Measurements from ENCODE around the gene PDE3B.

The PDE3B gene

DNA sequence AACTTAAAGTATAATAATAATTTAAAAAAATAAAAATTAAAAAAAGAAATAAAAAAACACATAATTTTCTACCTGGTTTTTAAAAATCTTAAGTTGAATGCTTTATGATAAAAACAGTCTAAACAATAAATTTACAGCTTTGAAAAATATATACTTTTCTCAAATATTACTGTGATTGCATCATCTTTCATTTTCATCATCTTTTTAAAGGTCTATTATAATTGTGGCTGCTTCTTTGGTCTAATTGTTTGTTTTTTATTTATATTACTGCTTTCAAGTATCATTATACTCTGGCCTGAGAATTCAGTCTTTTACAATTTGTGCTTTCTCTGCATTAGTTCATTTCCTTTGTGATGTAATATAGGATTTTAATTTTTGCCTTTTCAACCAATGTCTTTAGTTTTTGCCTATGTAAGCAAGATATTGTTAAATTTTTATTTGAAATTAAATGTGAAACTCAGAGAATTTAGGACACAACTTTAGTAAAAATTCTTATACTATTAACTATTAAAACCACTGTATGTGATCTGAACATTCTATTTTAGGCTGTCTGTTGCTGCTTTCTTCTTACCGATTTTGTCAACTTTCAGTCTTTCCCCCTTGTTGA is 241.2 kb downstream of the PDE3B start:
- Histone ChIP-seq H3K4ac (ENCODE audit: low read depth, low read length) (no peak overlapping the region), H2BK120ac (ENCODE audit: insufficient read depth, low read length, poor library complexity) (no peak overlapping the region), H3K4me2 (ENCODE audit: low read length) (no peak overlapping the region), H2BK12ac (ENCODE audit: low read length) (no peak overlapping the region), H3K23ac (ENCODE audit: low read length) (no peak overlapping the region), H4K8ac (ENCODE audit: low read depth, low read length) (no peak overlapping the region), H3K9ac (ENCODE audit: low read length) (no peak overlapping the region), H3K27ac (ENCODE audit: low read depth, low read length) (no peak overlapping the region), H4K91ac (ENCODE audit: low read depth, low read length) (no peak overlapping the region), H2AFZ (ENCODE audit: insufficient read depth, low read length, poor library complexity) (no peak overlapping the region), H3K79me1 (ENCODE audit: low read length) (no peaks in the 10 kb centered on the region), H4K12ac (ENCODE audit: low read depth, low read length) (no peak overlapping the region), H2BK5ac (ENCODE audit: low read depth, low read length, poor library complexity) (no peak overlapping the region), H3K4me3 (ENCODE audit: low read depth, low read length) (no peak overlapping the region), H3K14ac (ENCODE audit: low read length) (no peak overlapping the region), H3K9me3 (ENCODE audit: insufficient read depth, low read depth, low read length) (no peaks in the 10 kb centered on the region), H3K27me3 (ENCODE audit: insufficient read depth, low read length) (no peaks in the 10 kb centered on the region), H2AK5ac (ENCODE audit: low read length) (no peak overlapping the region), H3K4me1 (ENCODE audit: control insufficient read depth in 1 of 2, insufficient read depth in 2 of 2, low read length in 2 of 2) (no peaks in the 10 kb centered on the region), H3K79me2 (ENCODE audit: control insufficient read depth, insufficient read depth, low read length, poor library complexity) (no peaks in the 10 kb centered on the region), H3K36me3 (ENCODE audit: control insufficient read depth in 1 of 2, insufficient read depth in 2 of 2, low read length in 2 of 2) (no peaks in the 10 kb centered on the region), H3K18ac (ENCODE audit: low read length) (no peak overlapping the region)
- no peak for DNase-seq
- WGBS (ENCODE audit: extremely low coverage, insufficient coverage, insufficient read length): no CpG with 5 or more reads among the region's 1 CpG

DNA sequence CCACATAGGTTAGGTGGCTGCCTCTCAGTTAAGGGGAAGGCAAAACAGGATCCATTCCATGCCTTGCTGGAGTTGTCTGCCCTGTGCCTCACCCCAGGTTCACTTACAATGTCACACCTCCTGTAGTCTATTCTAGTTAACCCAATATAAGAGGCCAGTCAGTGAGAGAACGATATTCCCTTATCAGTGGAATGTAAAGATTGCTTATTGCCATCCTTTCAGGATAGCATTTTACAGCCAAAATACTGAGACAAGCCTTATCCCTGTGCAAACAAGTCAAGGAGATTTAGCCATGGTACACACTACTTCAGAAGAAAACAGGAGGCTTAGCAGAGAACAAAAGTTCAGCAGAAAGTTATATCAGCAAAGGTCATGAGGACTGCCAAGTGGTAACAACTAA is 242.9 kb downstream of the PDE3B start:
- no peak overlapping the region for H4K12ac ChIP-seq (ENCODE audit: low read depth, low read length)
- H2BK12ac ChIP-seq (ENCODE audit: low read length): no peak overlapping the region
- H3K79me1 ChIP-seq (ENCODE audit: low read length): peaks cover 4% of the 10 kb centered on the region
- no peak overlapping the region for H3K14ac ChIP-seq (ENCODE audit: low read length)
- H3K36me3 ChIP-seq (ENCODE audit: control insufficient read depth in 1 of 2, insufficient read depth in 2 of 2, low read length in 2 of 2): no peaks in the 10 kb centered on the region
- no peak overlapping the region for H2AK5ac ChIP-seq (ENCODE audit: low read length)
- no peak overlapping the region for H2AFZ ChIP-seq (ENCODE audit: insufficient read depth, low read length, poor library complexity)
- no peaks in the 10 kb centered on the region for H3K27me3 ChIP-seq (ENCODE audit: insufficient read depth, low read length)
- H3K4me1 ChIP-seq (ENCODE audit: control insufficient read depth in 1 of 2, insufficient read depth in 2 of 2, low read length in 2 of 2): peaks cover 0 to 3% of the 10 kb centered on the region in 2 experiments
- H3K4me2 ChIP-seq (ENCODE audit: low read length): no peak overlapping the region
- no peak for DNase-seq
- no peak overlapping the region for H3K23ac ChIP-seq (ENCODE audit: low read length)
- no peak overlapping the region for H3K4me3 ChIP-seq (ENCODE audit: low read depth, low read length)
- H3K18ac ChIP-seq (ENCODE audit: low read length): no peak overlapping the region
- no peak overlapping the region for H4K8ac ChIP-seq (ENCODE audit: low read depth, low read length)
- H3K9me3 ChIP-seq (ENCODE audit: insufficient read depth, low read depth, low read length): no peaks in the 10 kb centered on the region
- no peak overlapping the region for H2BK5ac ChIP-seq (ENCODE audit: low read depth, low read length, poor library complexity)
- no peak overlapping the region for H2BK120ac ChIP-seq (ENCODE audit: insufficient read depth, low read length, poor library complexity)
- H3K9ac ChIP-seq (ENCODE audit: low read length): no peak overlapping the region
- no CpG with 5 or more reads among the region's 1 CpG for WGBS (ENCODE audit: extremely low coverage, insufficient coverage, insufficient read length)
- H3K79me2 ChIP-seq (ENCODE audit: control insufficient read depth, insufficient read depth, low read length, poor library complexity): no peaks in the 10 kb centered on the region
- H3K4ac ChIP-seq (ENCODE audit: low read depth, low read length): no peak overlapping the region
- H4K91ac ChIP-seq (ENCODE audit: low read depth, low read length): no peak overlapping the region
- no peak overlapping the region for H3K27ac ChIP-seq (ENCODE audit: low read depth, low read length)

DNA sequence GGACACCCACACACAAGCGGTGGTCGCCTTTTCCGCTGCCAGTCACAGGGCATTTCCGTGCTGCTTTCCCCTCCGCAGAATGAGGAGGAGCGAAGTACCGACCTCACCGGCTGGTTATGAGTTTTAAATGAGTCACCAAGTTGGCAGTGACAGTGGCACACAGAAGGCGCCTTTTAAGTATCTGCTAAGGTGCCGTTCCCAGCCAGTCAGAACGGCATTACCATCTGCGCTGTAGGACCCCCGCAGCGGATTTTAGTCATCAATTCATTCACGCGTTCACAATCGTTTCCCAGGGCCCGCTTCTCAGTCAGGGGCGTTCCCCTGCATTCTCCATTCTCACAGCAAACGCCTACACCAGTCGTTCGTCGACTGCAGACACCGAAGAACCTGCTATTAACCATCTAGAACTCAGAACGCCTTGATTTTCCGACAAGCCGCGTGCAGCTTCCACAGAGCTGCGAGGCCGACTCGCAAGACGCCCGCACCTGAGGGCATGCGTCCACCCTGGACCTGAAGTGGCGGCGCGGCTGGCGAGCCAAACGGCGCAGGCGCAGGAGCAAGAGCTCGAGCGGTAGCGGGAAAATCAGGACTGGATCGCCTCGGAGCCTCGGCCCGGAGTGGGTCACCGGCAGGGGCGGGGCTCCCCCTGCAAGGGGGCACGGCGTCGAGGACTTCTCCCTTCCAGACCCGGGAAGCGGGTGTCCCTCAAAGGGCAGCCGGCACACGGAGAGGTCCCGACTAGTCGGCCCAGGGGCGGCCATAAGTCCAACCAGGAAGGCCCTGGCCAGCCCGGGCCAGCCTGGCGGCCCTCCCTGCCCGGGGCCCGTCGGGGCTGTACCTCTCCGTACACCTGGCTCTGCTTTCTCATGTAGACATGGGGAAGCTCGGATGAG is 247.8 kb downstream of the PDE3B start:
- Histone ChIP-seq H3K4me3 (ENCODE audit: low read depth, low read length) (peak overlapping the region; percentile 75), H3K4ac (ENCODE audit: low read depth, low read length) (no peak overlapping the region), H3K27ac (ENCODE audit: low read depth, low read length) (peak overlapping the region; percentile 41), H4K12ac (ENCODE audit: low read depth, low read length) (peak overlapping the region; percentile 68), H3K4me1 (ENCODE audit: control insufficient read depth in 1 of 2, insufficient read depth in 2 of 2, low read length in 2 of 2) (peaks cover 0 to 3% of the 10 kb centered on the region in 2 experiments), H2AFZ (ENCODE audit: insufficient read depth, low read length, poor library complexity) (peak overlapping the region; percentile 77), H3K9ac (ENCODE audit: low read length) (peak overlapping the region; percentile 51), H3K18ac (ENCODE audit: low read length) (peak overlapping the region; percentile 38), H3K14ac (ENCODE audit: low read length) (peak overlapping the region; percentile 54), H3K79me1 (ENCODE audit: low read length) (peaks cover 8% of the 10 kb centered on the region), H3K9me3 (ENCODE audit: insufficient read depth, low read depth, low read length) (no peaks in the 10 kb centered on the region), H3K4me2 (ENCODE audit: low read length) (peak overlapping the region; percentile 95), H2BK12ac (ENCODE audit: low read length) (no peak overlapping the region), H2BK120ac (ENCODE audit: insufficient read depth, low read length, poor library complexity) (peak overlapping the region; percentile 34), H4K91ac (ENCODE audit: low read depth, low read length) (peak overlapping the region; percentile 76), H3K79me2 (ENCODE audit: control insufficient read depth, insufficient read depth, low read length, poor library complexity) (no peaks in the 10 kb centered on the region), H3K27me3 (ENCODE audit: insufficient read depth, low read length) (no peaks in the 10 kb centered on the region), H3K23ac (ENCODE audit: low read length) (no peak overlapping the region), H4K8ac (ENCODE audit: low read depth, low read length) (peak overlapping the region; percentile 90), H2BK5ac (ENCODE audit: low read depth, low read length, poor library complexity) (peak overlapping the region; percentile 14), H2AK5ac (ENCODE audit: low read length) (no peak overlapping the region), H3K36me3 (ENCODE audit: control insufficient read depth in 1 of 2, insufficient read depth in 2 of 2, low read length in 2 of 2) (no peaks in the 10 kb centered on the region)
- peak; percentile 75 to 82 for DNase-seq
- WGBS (ENCODE audit: extremely low coverage, insufficient coverage, insufficient read length): no CpG with 5 or more reads among the region's 67 CpGs

DNA sequence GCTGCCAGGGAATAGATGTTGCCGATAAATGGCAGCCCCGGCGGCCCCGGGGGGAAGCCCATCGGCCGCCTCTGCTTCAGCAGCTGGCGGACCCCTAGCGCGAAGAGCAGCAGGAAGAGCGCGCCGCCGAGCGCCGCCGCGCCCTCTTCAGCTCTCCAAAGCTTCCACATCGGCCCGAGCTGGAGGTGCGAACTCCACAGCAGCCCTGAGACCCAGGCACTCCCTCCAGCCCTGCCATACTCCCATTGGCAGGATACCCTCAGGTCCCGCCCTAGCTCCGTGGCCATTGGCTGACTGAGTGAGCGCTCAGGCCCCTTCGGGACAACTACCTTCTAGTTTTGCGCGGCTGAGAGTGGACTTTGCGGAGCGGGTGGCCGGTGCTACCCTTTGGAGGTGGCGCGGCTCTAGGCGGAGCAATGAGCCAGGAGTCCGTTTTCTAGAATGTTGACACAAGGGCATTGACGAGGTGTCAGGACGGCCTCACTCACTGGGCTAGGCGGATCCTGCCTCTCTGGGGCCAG is 248.5 kb downstream of the PDE3B start, which contains the start of gene CYP2R1:
Gene CYP2R1 (minus strand): TSS at position 196 of the 521 bp plus-strand sequence. CDS start 26 bp downstream, at position 170.
- peak within 1 kb of the TSS; percentile 77 for H2AFZ ChIP-seq (ENCODE audit: insufficient read depth, low read length, poor library complexity)
- H3K23ac ChIP-seq (ENCODE audit: low read length): no peak within 1 kb of the TSS
- H4K8ac ChIP-seq (ENCODE audit: low read depth, low read length): peak within 1 kb of the TSS; percentile 90
- H3K27me3 ChIP-seq (ENCODE audit: insufficient read depth, low read length): no peaks in the 10 kb centered on the region
- H3K4me2 ChIP-seq (ENCODE audit: low read length): peak within 1 kb of the TSS; percentile 95
- H2BK5ac ChIP-seq (ENCODE audit: low read depth, low read length, poor library complexity): peak within 1 kb of the TSS; percentile 14
- H4K12ac ChIP-seq (ENCODE audit: low read depth, low read length): peak within 1 kb of the TSS; percentile 68
- no peak within 1 kb of the TSS for H3K4ac ChIP-seq (ENCODE audit: low read depth, low read length)
- DNase-seq: peak; percentile 89 to 98
- H3K14ac ChIP-seq (ENCODE audit: low read length): peak within 1 kb of the TSS; percentile 54
- H3K9me3 ChIP-seq (ENCODE audit: insufficient read depth, low read depth, low read length): no peaks in the 10 kb centered on the region
- H3K27ac ChIP-seq (ENCODE audit: low read depth, low read length): peak within 1 kb of the TSS; percentile 41
- peak within 1 kb of the TSS; percentile 38 for H3K18ac ChIP-seq (ENCODE audit: low read length)
- H2AK5ac ChIP-seq (ENCODE audit: low read length): no peak within 1 kb of the TSS
- no peaks in the 10 kb centered on the region for H3K79me2 ChIP-seq (ENCODE audit: control insufficient read depth, insufficient read depth, low read length, poor library complexity)
- H3K9ac ChIP-seq (ENCODE audit: low read length): peak within 1 kb of the TSS; percentile 51
- peak within 1 kb of the TSS; percentile 34 for H2BK120ac ChIP-seq (ENCODE audit: insufficient read depth, low read length, poor library complexity)
- no peak within 1 kb of the TSS for H2BK12ac ChIP-seq (ENCODE audit: low read length)
- peak within 1 kb of the TSS; percentile 76 for H4K91ac ChIP-seq (ENCODE audit: low read depth, low read length)
- H3K4me1 ChIP-seq (ENCODE audit: control insufficient read depth in 1 of 2, insufficient read depth in 2 of 2, low read length in 2 of 2): peaks cover 0 to 3% of the 10 kb centered on the region in 2 experiments
- H3K36me3 ChIP-seq (ENCODE audit: control insufficient read depth in 1 of 2, insufficient read depth in 2 of 2, low read length in 2 of 2): no peaks in the 10 kb centered on the region
- peaks cover 8% of the 10 kb centered on the region for H3K79me1 ChIP-seq (ENCODE audit: low read length)
- no CpG with 5 or more reads among the region's 36 CpGs for WGBS (ENCODE audit: extremely low coverage, insufficient coverage, insufficient read length)
- H3K4me3 ChIP-seq (ENCODE audit: low read depth, low read length): peak within 1 kb of the TSS; percentile 75

All from trophoblast cell (in vitro differentiated cells and primary cell).